ENCODE measurements around the gene PCNP. TPM values are rescaled to one million over a fixed set of nuclear protein-coding genes. Genes with fewer than 3 reads are reported as not detected.
A peak's percentile ranks its signal among the peaks of the same experiment; 100 is the strongest.

The PCNP gene
- total and polyA plus RNA-seq, 2 experiments from 2014 or later = 134 to 185 TPM

DNA sequence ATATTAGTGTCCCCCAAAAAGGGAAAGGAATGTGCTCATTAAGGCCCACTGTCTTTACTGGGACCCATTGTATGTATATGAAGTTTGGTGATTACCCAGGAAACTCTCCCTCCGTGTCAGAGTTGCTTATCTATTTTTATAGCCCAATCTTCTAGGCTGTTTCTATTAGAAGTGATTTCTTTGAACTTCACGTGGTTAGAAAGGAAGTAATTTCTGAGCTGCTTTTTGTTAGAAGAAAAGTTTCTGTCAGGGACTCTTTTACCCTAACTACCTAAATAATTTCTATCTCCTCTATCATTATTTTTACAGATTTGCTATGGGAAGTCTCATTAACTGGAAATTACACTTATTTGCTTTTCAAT lies 43.3 kb upstream of the PCNP start:
- peaks cover 17% of the 10 kb centered on the region for H3K4me1 ChIP-seq (ENCODE audit: insufficient read depth)
- DNase-seq (ENCODE audit: low spot score) (no peak), ATAC-seq (no peak)
- H3K4me3 ChIP-seq = no peak overlapping the region
- no peak overlapping the region for H2AFZ ChIP-seq
- H3K27me3 ChIP-seq (ENCODE audit: insufficient read depth) = no peaks in the 10 kb centered on the region
- Mint-ChIP-seq H3K4me3 (no peak overlapping the region), H3K4me1 (peaks cover 17% of the 10 kb centered on the region; the same call in 2 of the 3 replicates), H3K36me3 (ENCODE audit: low read depth) (peaks cover 30% of the 10 kb centered on the region), H3K9me3 (peaks cover 44% of the 10 kb centered on the region), H3K27me3 (ENCODE audit: insufficient read depth, low read depth, poor library complexity) (no peaks in the 10 kb centered on the region), H3K27ac (no peak overlapping the region)
- H4K20me1 ChIP-seq (replicated peaks; ENCODE audit: insufficient read depth) = no peaks in the 10 kb centered on the region
- no peaks in the 10 kb centered on the region for H3K79me2 ChIP-seq (replicated peaks; ENCODE audit: insufficient read depth)
- H3K27ac ChIP-seq (ENCODE audit: low read depth) = peak overlapping the region; percentile 87
- H3K4me2 ChIP-seq = no peak overlapping the region
- no peaks in the 10 kb centered on the region for H3K36me3 ChIP-seq (ENCODE audit: insufficient read depth)
- H3F3A ChIP-seq (replicated peaks; ENCODE audit: low read depth) = no peaks in the 10 kb centered on the region
- H3K9me2 ChIP-seq (ENCODE audit: insufficient read depth) = peaks cover 2% of the 10 kb centered on the region; the same call in 1 of the 2 replicates
- no peak for TF ChIP-seq EZH2phosphoT487 (IDR thresholded peaks at IDR 0.05; ENCODE audit: unreplicated experiment)
- TF ChIP-seq, protein P1, sequence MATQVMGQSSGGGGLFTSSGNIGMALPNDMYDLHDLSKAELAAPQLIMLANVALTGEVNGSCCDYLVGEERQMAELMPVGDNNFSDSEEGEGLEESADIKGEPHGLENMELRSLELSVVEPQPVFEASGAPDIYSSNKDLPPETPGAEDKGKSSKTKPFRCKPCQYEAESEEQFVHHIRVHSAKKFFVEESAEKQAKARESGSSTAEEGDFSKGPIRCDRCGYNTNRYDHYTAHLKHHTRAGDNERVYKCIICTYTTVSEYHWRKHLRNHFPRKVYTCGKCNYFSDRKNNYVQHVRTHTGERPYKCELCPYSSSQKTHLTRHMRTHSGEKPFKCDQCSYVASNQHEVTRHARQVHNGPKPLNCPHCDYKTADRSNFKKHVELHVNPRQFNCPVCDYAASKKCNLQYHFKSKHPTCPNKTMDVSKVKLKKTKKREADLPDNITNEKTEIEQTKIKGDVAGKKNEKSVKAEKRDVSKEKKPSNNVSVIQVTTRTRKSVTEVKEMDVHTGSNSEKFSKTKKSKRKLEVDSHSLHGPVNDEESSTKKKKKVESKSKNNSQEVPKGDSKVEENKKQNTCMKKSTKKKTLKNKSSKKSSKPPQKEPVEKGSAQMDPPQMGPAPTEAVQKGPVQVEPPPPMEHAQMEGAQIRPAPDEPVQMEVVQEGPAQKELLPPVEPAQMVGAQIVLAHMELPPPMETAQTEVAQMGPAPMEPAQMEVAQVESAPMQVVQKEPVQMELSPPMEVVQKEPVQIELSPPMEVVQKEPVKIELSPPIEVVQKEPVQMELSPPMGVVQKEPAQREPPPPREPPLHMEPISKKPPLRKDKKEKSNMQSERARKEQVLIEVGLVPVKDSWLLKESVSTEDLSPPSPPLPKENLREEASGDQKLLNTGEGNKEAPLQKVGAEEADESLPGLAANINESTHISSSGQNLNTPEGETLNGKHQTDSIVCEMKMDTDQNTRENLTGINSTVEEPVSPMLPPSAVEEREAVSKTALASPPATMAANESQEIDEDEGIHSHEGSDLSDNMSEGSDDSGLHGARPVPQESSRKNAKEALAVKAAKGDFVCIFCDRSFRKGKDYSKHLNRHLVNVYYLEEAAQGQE (IDR thresholded peaks at IDR 0.05; ENCODE audit: unreplicated experiment) = no peak
- no peak for TF ChIP-seq JUNB (IDR thresholded peaks at IDR 0.05; ENCODE audit: unreplicated experiment)
- TF ChIP-seq, protein P2, sequence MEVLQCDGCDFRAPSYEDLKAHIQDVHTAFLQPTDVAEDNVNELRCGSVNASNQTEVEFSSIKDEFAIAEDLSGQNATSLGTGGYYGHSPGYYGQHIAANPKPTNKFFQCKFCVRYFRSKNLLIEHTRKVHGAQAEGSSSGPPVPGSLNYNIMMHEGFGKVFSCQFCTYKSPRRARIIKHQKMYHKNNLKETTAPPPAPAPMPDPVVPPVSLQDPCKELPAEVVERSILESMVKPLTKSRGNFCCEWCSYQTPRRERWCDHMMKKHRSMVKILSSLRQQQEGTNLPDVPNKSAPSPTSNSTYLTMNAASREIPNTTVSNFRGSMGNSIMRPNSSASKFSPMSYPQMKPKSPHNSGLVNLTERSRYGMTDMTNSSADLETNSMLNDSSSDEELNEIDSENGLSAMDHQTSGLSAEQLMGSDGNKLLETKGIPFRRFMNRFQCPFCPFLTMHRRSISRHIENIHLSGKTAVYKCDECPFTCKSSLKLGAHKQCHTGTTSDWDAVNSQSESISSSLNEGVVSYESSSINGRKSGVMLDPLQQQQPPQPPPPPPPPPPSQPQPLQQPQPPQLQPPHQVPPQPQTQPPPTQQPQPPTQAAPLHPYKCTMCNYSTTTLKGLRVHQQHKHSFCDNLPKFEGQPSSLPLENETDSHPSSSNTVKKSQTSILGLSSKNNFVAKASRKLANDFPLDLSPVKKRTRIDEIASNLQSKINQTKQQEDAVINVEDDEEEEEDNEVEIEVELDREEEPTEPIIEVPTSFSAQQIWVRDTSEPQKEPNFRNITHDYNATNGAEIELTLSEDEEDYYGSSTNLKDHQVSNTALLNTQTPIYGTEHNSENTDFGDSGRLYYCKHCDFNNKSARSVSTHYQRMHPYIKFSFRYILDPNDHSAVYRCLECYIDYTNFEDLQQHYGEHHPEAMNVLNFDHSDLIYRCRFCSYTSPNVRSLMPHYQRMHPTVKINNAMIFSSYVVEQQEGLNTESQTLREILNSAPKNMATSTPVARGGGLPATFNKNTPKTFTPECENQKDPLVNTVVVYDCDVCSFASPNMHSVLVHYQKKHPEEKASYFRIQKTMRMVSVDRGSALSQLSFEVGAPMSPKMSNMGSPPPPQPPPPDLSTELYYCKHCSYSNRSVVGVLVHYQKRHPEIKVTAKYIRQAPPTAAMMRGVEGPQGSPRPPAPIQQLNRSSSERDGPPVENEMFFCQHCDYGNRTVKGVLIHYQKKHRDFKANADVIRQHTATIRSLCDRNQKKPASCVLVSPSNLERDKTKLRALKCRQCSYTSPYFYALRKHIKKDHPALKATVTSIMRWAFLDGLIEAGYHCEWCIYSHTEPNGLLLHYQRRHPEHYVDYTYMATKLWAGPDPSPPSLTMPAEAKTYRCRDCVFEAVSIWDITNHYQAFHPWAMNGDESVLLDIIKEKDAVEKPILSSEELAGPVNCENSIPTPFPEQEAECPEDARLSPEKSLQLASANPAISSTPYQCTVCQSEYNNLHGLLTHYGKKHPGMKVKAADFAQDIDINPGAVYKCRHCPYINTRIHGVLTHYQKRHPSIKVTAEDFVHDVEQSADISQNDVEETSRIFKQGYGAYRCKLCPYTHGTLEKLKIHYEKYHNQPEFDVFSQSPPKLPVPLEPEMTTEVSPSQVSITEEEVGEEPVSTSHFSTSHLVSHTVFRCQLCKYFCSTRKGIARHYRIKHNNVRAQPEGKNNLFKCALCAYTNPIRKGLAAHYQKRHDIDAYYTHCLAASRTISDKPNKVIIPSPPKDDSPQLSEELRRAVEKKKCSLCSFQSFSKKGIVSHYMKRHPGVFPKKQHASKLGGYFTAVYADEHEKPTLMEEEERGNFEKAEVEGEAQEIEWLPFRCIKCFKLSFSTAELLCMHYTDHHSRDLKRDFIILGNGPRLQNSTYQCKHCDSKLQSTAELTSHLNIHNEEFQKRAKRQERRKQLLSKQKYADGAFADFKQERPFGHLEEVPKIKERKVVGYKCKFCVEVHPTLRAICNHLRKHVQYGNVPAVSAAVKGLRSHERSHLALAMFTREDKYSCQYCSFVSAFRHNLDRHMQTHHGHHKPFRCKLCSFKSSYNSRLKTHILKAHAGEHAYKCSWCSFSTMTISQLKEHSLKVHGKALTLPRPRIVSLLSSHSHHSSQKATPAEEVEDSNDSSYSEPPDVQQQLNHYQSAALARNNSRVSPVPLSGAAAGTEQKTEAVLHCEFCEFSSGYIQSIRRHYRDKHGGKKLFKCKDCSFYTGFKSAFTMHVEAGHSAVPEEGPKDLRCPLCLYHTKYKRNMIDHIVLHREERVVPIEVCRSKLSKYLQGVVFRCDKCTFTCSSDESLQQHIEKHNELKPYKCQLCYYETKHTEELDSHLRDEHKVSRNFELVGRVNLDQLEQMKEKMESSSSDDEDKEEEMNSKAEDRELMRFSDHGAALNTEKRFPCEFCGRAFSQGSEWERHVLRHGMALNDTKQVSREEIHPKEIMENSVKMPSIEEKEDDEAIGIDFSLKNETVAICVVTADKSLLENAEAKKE (CRISPR knock-in tag; IDR thresholded peaks at IDR 0.05) = no peak
- TF ChIP-seq, protein P3, sequence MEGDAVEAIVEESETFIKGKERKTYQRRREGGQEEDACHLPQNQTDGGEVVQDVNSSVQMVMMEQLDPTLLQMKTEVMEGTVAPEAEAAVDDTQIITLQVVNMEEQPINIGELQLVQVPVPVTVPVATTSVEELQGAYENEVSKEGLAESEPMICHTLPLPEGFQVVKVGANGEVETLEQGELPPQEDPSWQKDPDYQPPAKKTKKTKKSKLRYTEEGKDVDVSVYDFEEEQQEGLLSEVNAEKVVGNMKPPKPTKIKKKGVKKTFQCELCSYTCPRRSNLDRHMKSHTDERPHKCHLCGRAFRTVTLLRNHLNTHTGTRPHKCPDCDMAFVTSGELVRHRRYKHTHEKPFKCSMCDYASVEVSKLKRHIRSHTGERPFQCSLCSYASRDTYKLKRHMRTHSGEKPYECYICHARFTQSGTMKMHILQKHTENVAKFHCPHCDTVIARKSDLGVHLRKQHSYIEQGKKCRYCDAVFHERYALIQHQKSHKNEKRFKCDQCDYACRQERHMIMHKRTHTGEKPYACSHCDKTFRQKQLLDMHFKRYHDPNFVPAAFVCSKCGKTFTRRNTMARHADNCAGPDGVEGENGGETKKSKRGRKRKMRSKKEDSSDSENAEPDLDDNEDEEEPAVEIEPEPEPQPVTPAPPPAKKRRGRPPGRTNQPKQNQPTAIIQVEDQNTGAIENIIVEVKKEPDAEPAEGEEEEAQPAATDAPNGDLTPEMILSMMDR (conservative IDR thresholded peaks at IDR 0.05; ENCODE audit: low read depth in 2 of 2) = no peak
- TF ChIP-seq, protein P4, sequence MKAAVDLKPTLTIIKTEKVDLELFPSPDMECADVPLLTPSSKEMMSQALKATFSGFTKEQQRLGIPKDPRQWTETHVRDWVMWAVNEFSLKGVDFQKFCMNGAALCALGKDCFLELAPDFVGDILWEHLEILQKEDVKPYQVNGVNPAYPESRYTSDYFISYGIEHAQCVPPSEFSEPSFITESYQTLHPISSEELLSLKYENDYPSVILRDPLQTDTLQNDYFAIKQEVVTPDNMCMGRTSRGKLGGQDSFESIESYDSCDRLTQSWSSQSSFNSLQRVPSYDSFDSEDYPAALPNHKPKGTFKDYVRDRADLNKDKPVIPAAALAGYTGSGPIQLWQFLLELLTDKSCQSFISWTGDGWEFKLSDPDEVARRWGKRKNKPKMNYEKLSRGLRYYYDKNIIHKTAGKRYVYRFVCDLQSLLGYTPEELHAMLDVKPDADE (IDR thresholded peaks at IDR 0.05) = no peak
- TF ChIP-seq ZNF114 (CRISPR knock-in tag; IDR thresholded peaks at IDR 0.05) = no peak
- TF ChIP-seq POLR2AphosphoS5 (IDR thresholded peaks at IDR 0.05; ENCODE audit: low read depth) = no peak
- no peak for TF ChIP-seq CREB1 (CRISPR knock-in tag; IDR thresholded peaks at IDR 0.05; ENCODE audit: low read depth)
